B cell (primary cell): Measurements from ENCODE around the gene ATP5F1B. TPM values are rescaled to one million over a fixed set of nuclear protein-coding genes. Genes with fewer than 3 reads are reported as not detected.

Experiments used
- ATAC-seq: fragments of 200-7000 bp; cut with Tn5 transposase; one replicate; pipeline ENCODE4 v1.10.0; 2021; ENCODE audit warnings: low read depth, mild to moderate bottlenecking, moderate number of reproducible peaks, moderate library complexity
- CTCF ChIA-PET: fragments of 350-600 bp; sonication (Branson Sonifier 250); formaldehyde crosslinking; loops from one replicate; lab custom pipeline; 2021; ENCODE audit warnings: antibody characterized with exemption, inconsistent platforms; lab: Charles Lee
- POLR2A ChIA-PET: fragments of 350-600 bp; sonication (Branson Sonifier 250); formaldehyde crosslinking; loops from one replicate; lab custom pipeline; 2021; ENCODE audit warnings: antibody characterized with exemption; lab: Charles Lee
- DNase-seq: peaks from one replicate; pipeline ENCODE4 v3.0.0; 2013
- H2AFZ ChIP-seq: 2 replicates; pipeline ENCODE4 v1.6.1; 2012; ENCODE audit warnings: mild to moderate bottlenecking, low read depth, low read length; ENCODE audit not compliant: insufficient read depth, poor library complexity, severe bottlenecking
- H3K27ac ChIP-seq, 2 donors: 1 replicate in 1 of 2; 2 replicates in 1 of 2; pipeline ENCODE4 v1.5.1; 2012 to 2013; ENCODE audit warnings: low read length in 2 of 2, mild to moderate bottlenecking in 2 of 2, moderate library complexity in 1 of 2
- H3K27me3 ChIP-seq, 4 experiments: fragments of 200-600 bp in 1 of 4; sonication (generic) in 1 of 4; replicated peaks in 1 of 4; 1 replicate in 2 of 4; 2 replicates in 2 of 4; pipeline versions ENCODE4 v1.6.1 to v1.7.0; 2013 to 2016; ENCODE audit warnings: low read length in 3 of 4, mild to moderate bottlenecking in 2 of 4, mixed read lengths in 1 of 4, moderate library complexity in 1 of 4; ENCODE audit not compliant: insufficient read depth in 4 of 4, control insufficient read depth in 3 of 4; ENCODE audit errors: control extremely low read depth in 1 of 4
- H3K36me3 ChIP-seq, 2 experiments: replicated peaks in 1 of 2; 1 replicate in 1 of 2; 2 replicates in 1 of 2; pipeline versions ENCODE4 v1.6.1 to v1.7.1; 2013; ENCODE audit warnings: low read length in 1 of 2; ENCODE audit not compliant: insufficient read depth in 2 of 2, control insufficient read depth in 1 of 2; ENCODE audit errors: control extremely low read depth in 1 of 2, extremely low read depth in 1 of 2
- H3K4me1 ChIP-seq, 2 donors: fragments of 200-600 bp in 1 of 2; sonication (generic) in 1 of 2; 1 replicate in 1 of 2; 2 replicates in 1 of 2; pipeline versions ENCODE4 v1.5.1 to v1.6.1; 2013 to 2017; ENCODE audit warnings: low read length in 2 of 2; ENCODE audit not compliant: control insufficient read depth in 2 of 2, insufficient read depth in 2 of 2
- H3K4me2 ChIP-seq: replicated peaks from 2 replicates; pipeline ENCODE3; 2012; ENCODE audit warnings: mild to moderate bottlenecking, low read depth, low read length; ENCODE audit not compliant: poor library complexity, severe bottlenecking
- H3K4me3 ChIP-seq, 5 experiments: fragments of 200-600 bp in 1 of 5; sonication (generic) in 1 of 5; 1 replicate in 3 of 5; 2 replicates in 2 of 5; pipeline versions ENCODE4 v1.5.1 to v1.7.0; 2011 to 2016; ENCODE audit warnings: low read length in 4 of 5, mild to moderate bottlenecking in 4 of 5, low read depth in 2 of 5, control low read depth in 1 of 5, moderate library complexity in 1 of 5; ENCODE audit not compliant: insufficient read depth in 1 of 5; ENCODE audit errors: control extremely low read depth in 1 of 5, extremely low read depth in 1 of 5
- H3K79me2 ChIP-seq: fragments of 200-600 bp; sonication (generic); one replicate; pipeline ENCODE4 v1.6.0; 2016; ENCODE audit warnings: low read length; ENCODE audit not compliant: control insufficient read depth, insufficient read depth
- H3K9ac ChIP-seq: fragments of 200-600 bp; sonication (generic); 2 replicates; pipeline ENCODE4 v1.6.1; 2017; ENCODE audit warnings: mild to moderate bottlenecking, low read length, moderate library complexity
- H3K9me3 ChIP-seq, 3 donors: one replicate each; pipeline versions ENCODE4 v1.6.1 to v1.7.1; 2013; ENCODE audit warnings: low read length in 2 of 3; ENCODE audit not compliant: control insufficient read depth in 2 of 3, insufficient read depth in 1 of 3; ENCODE audit errors: control extremely low read depth in 1 of 3
- H4K20me1 ChIP-seq: 2 replicates; pipeline ENCODE4 v1.6.0; 2012; ENCODE audit warnings: mild to moderate bottlenecking, low read length; ENCODE audit not compliant: insufficient read depth, control insufficient read depth, poor library complexity, severe bottlenecking
- H3K27ac Mint-ChIP-seq: one replicate; pipeline ENCODE4 v1.8.0; 2021; ENCODE audit warnings: mixed read lengths
- H3K27me3 Mint-ChIP-seq: one replicate; pipeline ENCODE4 v1.8.0; 2021; ENCODE audit warnings: mixed read lengths
- H3K4me1 Mint-ChIP-seq: one replicate; pipeline ENCODE4 v1.8.0; 2021; ENCODE audit warnings: mixed read lengths
- H3K4me3 Mint-ChIP-seq: one replicate; pipeline ENCODE4 v1.8.0; 2021; ENCODE audit warnings: mixed read lengths
- H3K9me3 Mint-ChIP-seq: one replicate; pipeline ENCODE4 v1.8.0; 2022; ENCODE audit warnings: mixed read lengths; ENCODE audit not compliant: insufficient read depth
- CTCF ChIP-seq: fragments of 200-600 bp; IDR thresholded peaks from one replicate; pipeline ENCODE4 v1.8.0; 2022; ENCODE audit warnings: antibody characterized with exemption, mild to moderate bottlenecking
- EZH2 ChIP-seq: IDR thresholded peaks from 2 replicates; pipeline ENCODE4 v1.6.1; 2012; ENCODE audit warnings: borderline replicate concordance, low read depth, mild to moderate bottlenecking, moderate library complexity, low read length; ENCODE audit not compliant: insufficient read depth, poor library complexity, severe bottlenecking
- WGBS: methylation state at CpG from one replicate; pipeline ENCODE4 v1.1.5; 2013; ENCODE audit warnings: missing lambda C conversion rate; ENCODE audit not compliant: insufficient coverage; 5-methylcytosine and 5-hydroxymethylcytosine counted together
- intact Hi-C: fragments of 100-400 bp; cut with micrococcal nuclease; formaldehyde crosslinking; loops from one replicate; pipeline ENCODE4 v1.10.0; 2022
- polyA plus RNA-seq: library from polyadenylated mRNA; depleted of rRNA; stranded (reverse); fragments of >200 nt; gene quantifications from 2 replicates; pipeline ENCODE4 v1.2.3, GENCODE V29; 2012
- total RNA-seq, 2 donors: library from RNA; stranded (reverse); fragments of 120-200 nt in 1 of 2; gene quantifications; 1 replicate in 1 of 2; 2 replicates in 1 of 2; pipeline versions ENCODE4 v1.2.3 to v1.2.4, GENCODE V29; 2013 to 2022

ATP5F1B gene
- total and polyA plus RNA-seq, 2 donors (not counting 1 experiment from before 2014, with no cell fraction given) = 217 to 378 TPM

- Mint-ChIP-seq H3K9me3 (no peaks in the 10 kb centered on the region), H3K4me1 (peaks cover 59% of the 10 kb centered on the region), H3K4me3 (peak overlapping the region; percentile 89), H3K27ac (peak overlapping the region; percentile 95), H3K27me3 (no peaks in the 10 kb centered on the region)
- Histone ChIP-seq H3K27me3 (no peaks in the 10 kb centered on the region), H3K4me3 (peak overlapping the region; percentile 57 to 85 (median 78)), H3K9ac (peak overlapping the region; percentile 78), H3K9me3 (no peaks in the 10 kb centered on the region), H3K4me1 (peaks cover 46 to 53% of the 10 kb centered on the region in 2 donors), H3K79me2 (peaks cover 43% of the 10 kb centered on the region), H4K20me1 (peaks cover 11% of the 10 kb centered on the region), H3K4me2 (peak overlapping the region; percentile 91), H3K36me3 (peaks cover 0 to 44% of the 10 kb centered on the region in 2 experiments), H2AFZ (peak overlapping the region; percentile 76), H3K27ac (peak overlapping the region; percentile 75 to 83)
- no peak for TF ChIP-seq EZH2
- peak; percentile 70 for TF ChIP-seq CTCF
- ChIA-PET POLR2A (interaction anchor here (0.5 to 3.1 kb wide), 21 partner anchors 9 to 1108 kb away, joined by 3 to 33 read pairs (median 5); partner anchors contain the start of genes ANKRD52, ATP5F1B, GLS2 and NACA), CTCF (interaction anchor here (0.7 to 4.4 kb wide), 36 partner anchors 9 to 899 kb away, joined by 3 to 48 read pairs (median 6); partner anchors contain the start of genes ATP5F1B, CNPY2, GLS2 and NACA)
- ATAC-seq (peak; percentile 69), DNase-seq (peak; percentile 98)
- intact Hi-C loops = loop anchor here (1.0 to 10.0 kb wide), 16 partner anchors 9 to 1115 kb away; partner anchors contain the start of genes APOF, CDK4, CS and DDIT3
- WGBS = 3% methylated on average over 8 of the region's 12 CpGs
Observed at GRCh38 chr12:56636675-56637540, 8.9 kb downstream of the ATP5F1B start.
